K562 (cell line): ENCODE results near the gene DCTN5. TPM values are rescaled to one million over a fixed set of nuclear protein-coding genes. Genes with fewer than 3 reads are reported as not detected.

ENCODE experiments used
- ASH1L ChIP-seq: fragments of 450-650 bp; IDR thresholded peaks from 2 replicates; pipeline ENCODE4 v1.6.1; 2018; ENCODE audit warnings: borderline replicate concordance, mild to moderate bottlenecking, low read depth; ENCODE audit not compliant: partially characterized antibody
- BCL6 ChIP-seq: fragments of 250-450 bp; sonication (Bioruptor Pico); IDR thresholded peaks from 2 replicates; pipeline ENCODE4 v1.4.0; 2020
- CCAR2 ChIP-seq: fragments of 200-400 bp; formaldehyde crosslinking; IDR thresholded peaks from 2 replicates; pipeline ENCODE4 v1.6.1; 2017; ENCODE audit warnings: mild to moderate bottlenecking, low read depth, low read length
- CHD2 ChIP-seq: IDR thresholded peaks from 2 replicates; pipeline ENCODE4 v1.6.1; 2011; ENCODE audit warnings: low read depth, low read length
- E2F3 ChIP-seq: fragments of 250-450 bp; sonication (Bioruptor Pico); IDR thresholded peaks from 2 replicates; pipeline ENCODE4 v1.4.0; 2020; ENCODE audit warnings: mild to moderate bottlenecking
- ELK1 ChIP-seq: sonication (generic); formaldehyde crosslinking; IDR thresholded peaks from 2 replicates; pipeline ENCODE4 v1.8.1; 2022; ENCODE audit warnings: missing genetic modification reagents
- ELK3 ChIP-seq: fragments of 450-650 bp; formaldehyde crosslinking; IDR thresholded peaks from 2 replicates; pipeline ENCODE4 v1.4.0; 2020; ENCODE audit warnings: mild to moderate bottlenecking
- HNRNPK ChIP-seq: fragments of 200-400 bp; formaldehyde crosslinking; IDR thresholded peaks from one replicate; pipeline ENCODE4 v1.6.1; 2018; ENCODE audit warnings: mild to moderate bottlenecking, low read depth, low read length; ENCODE audit not compliant: poor library complexity, severe bottlenecking
- MEIS2 ChIP-seq: fragments of 450-650 bp; IDR thresholded peaks from 2 replicates; pipeline ENCODE4 v1.6.1; 2014; ENCODE audit warnings: mild to moderate bottlenecking; ENCODE audit not compliant: partially characterized antibody
- NBN ChIP-seq: fragments of 450-650 bp; IDR thresholded peaks from 2 replicates; pipeline ENCODE4 v1.6.1; 2016; ENCODE audit warnings: low read depth, mild to moderate bottlenecking
- PURB ChIP-seq: sonication (generic); formaldehyde crosslinking; IDR thresholded peaks from 2 replicates; pipeline ENCODE4 v1.9.0; 2021; ENCODE audit warnings: low read depth, mild to moderate bottlenecking, missing genetic modification reagents
- SREBF2 ChIP-seq: sonication (generic); formaldehyde crosslinking; IDR thresholded peaks from 2 replicates; pipeline ENCODE4 v1.4.0; 2020; ENCODE audit warnings: mild to moderate bottlenecking, missing genetic modification reagents
- TCF7L2 ChIP-seq: fragments of 150-350 bp; IDR thresholded peaks from 2 replicates; pipeline ENCODE4 v1.6.1; 2016; ENCODE audit warnings: low read depth, mild to moderate bottlenecking, low read length, moderate library complexity
- ZBTB43 ChIP-seq: sonication (generic); formaldehyde crosslinking; IDR thresholded peaks from 2 replicates; pipeline ENCODE4 v1.8.0; 2023; ENCODE audit warnings: mild to moderate bottlenecking, missing genetic modification reagents
- ZNF217 ChIP-seq: sonication (generic); formaldehyde crosslinking; IDR thresholded peaks from 2 replicates; pipeline ENCODE4 v1.8.0; 2022; ENCODE audit warnings: mild to moderate bottlenecking, missing genetic modification reagents
- ZNF282 ChIP-seq: sonication (generic); formaldehyde crosslinking; IDR thresholded peaks from 2 replicates; pipeline ENCODE4 v1.8.1; 2023; ENCODE audit warnings: missing genetic modification reagents
- ZNF324 ChIP-seq: fragments of 250-450 bp; sonication (Bioruptor Pico); IDR thresholded peaks from 2 replicates; pipeline ENCODE4 v1.4.0; 2020; ENCODE audit warnings: mild to moderate bottlenecking
- ZNF384 ChIP-seq: IDR thresholded peaks from 2 replicates; pipeline ENCODE4 v1.6.1; 2012; ENCODE audit warnings: low read depth, low read length, improper control_type of control experiment
- ZNF407 ChIP-seq: fragments of 450-650 bp; IDR thresholded peaks from 2 replicates; pipeline ENCODE4 v1.6.1; 2016; ENCODE audit warnings: low read depth
- polyA plus RNA-seq, 8 experiments: library from polyadenylated mRNA; depleted of rRNA in 4 of 8; stranded (reverse) in 5 of 8; unstranded in 3 of 8; fragments of >200 nt; fragmentation: Nextera tagmentation in 2 of 8; fragmentation: Illumina TruSeq in 1 of 8; extraction: Ambion mirVana in 2 of 8; extraction: Trizol in 1 of 8; gene quantifications; 2 replicates each; pipeline versions ENCODE4 v1.2.1 to v1.2.3, GENCODE V29; 2011 to 2014; ENCODE audit warnings: inconsistent platforms in 1 of 8, missing spikeins in 1 of 8
- total RNA-seq, 7 experiments: library from RNA; depleted of rRNA in 6 of 7; stranded (reverse); fragments of >200 nt in 6 of 7; fragmentation: Illumina TruSeq in 2 of 7; extraction: Trizol in 2 of 7; gene quantifications; 2 replicates each; pipeline versions ENCODE4 v1.2.1 to v1.2.3, GENCODE V29; 2011 to 2021; ENCODE audit warnings: low replicate concordance in 1 of 7

The DCTN5 gene
- total and polyA plus RNA-seq, 9 of the 15 experiments (the other 6 are each of a cell fraction or from before 2014, with no cell fraction given) = 35.8 to 149 (median 75.9) TPM

- TF ChIP-seq ZNF407 (no peak), TCF7L2 (no peak), ASH1L (no peak), SREBF2 (CRISPR knock-in tag) (no peak), BCL6 (CRISPR knock-in tag) (no peak), CCAR2 (no peak), ZBTB43 (CRISPR knock-in tag) (no peak), MEIS2 (no peak), ZNF282 (CRISPR knock-in tag) (no peak), ZNF324 (CRISPR knock-in tag) (no peak), HNRNPK (no peak), PURB (CRISPR knock-in tag) (no peak), E2F3 (CRISPR knock-in tag) (no peak), ZNF217 (no peak), CHD2 (no peak), ELK1 (CRISPR knock-in tag) (no peak), ZNF384 (no peak), NBN (no peak), ELK3 (CRISPR knock-in tag) (no peak)
Observed at GRCh38 chr16:23667355-23667659, 26.0 kb downstream of the DCTN5 start (continued).
